Stomach (tissue), 9 donors: ENCODE results near the gene TNFAIP8L1. TPM values are rescaled to one million over a fixed set of nuclear protein-coding genes. Genes with fewer than 3 reads are reported as not detected.

Source experiments
- DNase-seq, 2 donors: peaks; one replicate each; pipeline versions ENCODE4 v3.0.0 to v3.0.0-alpha.2; 2013 to 2019
- H3K27ac ChIP-seq, 5 donors: fragments of 200-600 bp in 4 of 5; sonication (generic) in 4 of 5; one replicate each; pipeline ENCODE4 v1.5.1; 2013 to 2019; ENCODE audit warnings: mild to moderate bottlenecking in 1 of 5, moderate library complexity in 1 of 5
- H3K27me3 ChIP-seq, 3 donors: fragments of 200-600 bp; sonication (generic); one replicate each; pipeline ENCODE4 v1.5.1; 2017 to 2019; ENCODE audit warnings: mixed run types in 1 of 3
- H3K36me3 ChIP-seq, 4 donors: fragments of 200-600 bp; sonication (generic); 1 replicate in 3 of 4; 2 replicates in 1 of 4; pipeline ENCODE4 v1.5.1; 2016 to 2019
- H3K4me1 ChIP-seq, 4 donors: fragments of 200-600 bp; sonication (generic); one replicate each; pipeline ENCODE4 v1.5.1; 2016 to 2019
- H3K4me3 ChIP-seq, 4 donors: fragments of 200-600 bp; sonication (generic) in 3 of 4; one replicate each; pipeline ENCODE4 v1.5.1; 2016 to 2019; ENCODE audit warnings: mild to moderate bottlenecking in 1 of 4
- H3K9me3 ChIP-seq, 4 donors: fragments of 200-600 bp; sonication (generic); one replicate each; pipeline ENCODE4 v1.5.1; 2016 to 2019
- CTCF ChIP-seq, 7 experiments: fragments of 450-650 bp in 4 of 7; fragments of 200-600 bp in 3 of 7; sonication (generic) in 3 of 7; IDR thresholded peaks; one replicate each; pipeline ENCODE4 v1.5.1; 2016 to 2019; ENCODE audit warnings: antibody characterized with exemption in 7 of 7, control low read depth in 2 of 7, mild to moderate bottlenecking in 1 of 7
- EP300 ChIP-seq: sonication (generic); formaldehyde crosslinking; IDR thresholded peaks from one replicate; pipeline ENCODE4 v1.6.1; 2017; ENCODE audit warnings: antibody characterized with exemption
- POLR2A ChIP-seq, 4 donors: fragments of 450-650 bp; IDR thresholded peaks; one replicate each; pipeline ENCODE4 v1.6.1; 2016; ENCODE audit warnings: antibody characterized with exemption in 4 of 4, control low read depth in 2 of 4, mild to moderate bottlenecking in 1 of 4, moderate library complexity in 1 of 4
- POLR2AphosphoS5 ChIP-seq, 3 donors: sonication (generic); formaldehyde crosslinking; IDR thresholded peaks; one replicate each; pipeline ENCODE4 v1.6.1; 2016; ENCODE audit warnings: antibody characterized with exemption in 3 of 3
- WGBS, 5 donors: extraction: QIAGEN DNeasy Blood & Tissue Kit in 3 of 5; methylation state at CpG; one replicate each; pipeline versions ENCODE4 v1.1.5 to v1.1.7; 2013 to 2018; 5-methylcytosine and 5-hydroxymethylcytosine counted together
- intact Hi-C: fragments of 100-400 bp; cut with DNase I; formaldehyde crosslinking; loops from one replicate; pipeline ENCODE4 v1.15.1; 2023; ENCODE audit warnings: low total_unique reads
- polyA plus RNA-seq, 3 donors: library from polyadenylated mRNA; stranded (reverse); fragments of 200-250 nt; gene quantifications; one replicate each; pipeline ENCODE4 v1.2.3, GENCODE V29; 2013
- total RNA-seq, 5 donors: library from RNA; depleted of rRNA; stranded (reverse); fragments of >200 nt; gene quantifications; one replicate each; pipeline versions ENCODE4 v1.1.0 to v1.2.3, GENCODE V29; 2014 to 2016
- donor health status: healthy with polysubstance abuse.
- donor health status: Bipolar disorder and iron deficiency.
- donor health status: healthy.

The TNFAIP8L1 gene
- total and polyA plus RNA-seq, 8 donors: 5.3 to 43.4 (median 7.7) TPM

- peaks cover 84 to 100% (median 100%) of the 10 kb centered on the region in 4 donors for H3K36me3 ChIP-seq
- peaks cover 0 to 12% (median 6%) of the 10 kb centered on the region in 4 donors for H3K4me1 ChIP-seq
- H3K9me3 ChIP-seq: no peaks in the 10 kb centered on the region
- no peaks in the 10 kb centered on the region for H3K27me3 ChIP-seq
- intact Hi-C loops: no loop called here
- H3K27ac ChIP-seq: no peak overlapping the region
- no peak for TF ChIP-seq CTCF (IDR thresholded peaks at IDR 0.05)
- TF ChIP-seq EP300: no peak
- TF ChIP-seq POLR2AphosphoS5 (IDR thresholded peaks at IDR 0.05): no peak
- no peak for TF ChIP-seq POLR2A (IDR thresholded peaks at IDR 0.05)
- DNase-seq: no peak
- 82 to 91% (median 90%) methylated on average over 25 to 33 of the region's 33 CpGs for WGBS, 5 donors
- no peak overlapping the region for H3K4me3 ChIP-seq
Observed at GRCh38 chr19:4699826-4700692, 60.7 kb downstream of the TNFAIP8L1 start.

GRCh38 chr19:4700693-4700970 lies 61.3 kb downstream of the TNFAIP8L1 start:
- WGBS, 5 donors: 83 to 94% (median 92%) methylated on average over 11 of the region's 11 CpGs
- H3K4me1 ChIP-seq: peaks cover 4 to 13% (median 9%) of the 10 kb centered on the region in 4 donors
- no peak for DNase-seq
- H3K27ac ChIP-seq: no peak overlapping the region
- H3K27me3 ChIP-seq: no peaks in the 10 kb centered on the region
- TF ChIP-seq POLR2AphosphoS5 (IDR thresholded peaks at IDR 0.05): no peak
- no peak for TF ChIP-seq POLR2A (IDR thresholded peaks at IDR 0.05)
- TF ChIP-seq CTCF (IDR thresholded peaks at IDR 0.05): no peak
- TF ChIP-seq EP300: no peak
- H3K9me3 ChIP-seq: no peaks in the 10 kb centered on the region
- H3K36me3 ChIP-seq: peaks cover 78 to 100% (median 100%) of the 10 kb centered on the region in 4 donors
- intact Hi-C loops: no loop called here
- H3K4me3 ChIP-seq: no peak overlapping the region

GRCh38 chr19:4701557-4701956 lies 62.2 kb downstream of the TNFAIP8L1 start:
- no peak for DNase-seq
- H3K4me1 ChIP-seq: peaks cover 10 to 22% (median 16%) of the 10 kb centered on the region in 4 donors
- intact Hi-C loops: no loop called here
- H3K27me3 ChIP-seq: no peaks in the 10 kb centered on the region
- peaks cover 72 to 94% (median 94%) of the 10 kb centered on the region in 4 donors for H3K36me3 ChIP-seq
- TF ChIP-seq POLR2A (IDR thresholded peaks at IDR 0.05) (no peak), CTCF (IDR thresholded peaks at IDR 0.05) (no peak), EP300 (no peak), POLR2AphosphoS5 (IDR thresholded peaks at IDR 0.05) (no peak)
- H3K27ac ChIP-seq: no peak overlapping the region
- H3K9me3 ChIP-seq: no peaks in the 10 kb centered on the region
- WGBS, 5 donors: 65 to 85% (median 71%) methylated on average over 7 to 8 of the region's 8 CpGs
- no peak overlapping the region for H3K4me3 ChIP-seq

- WGBS, 5 donors: 87 to 91% (median 89%) methylated on average over 11 of the region's 11 CpGs
- peaks cover 60 to 91% (median 85%) of the 10 kb centered on the region in 4 donors for H3K36me3 ChIP-seq
Observed at GRCh38 chr19:4702764-4703163, 63.4 kb downstream of the TNFAIP8L1 start.

More at GRCh38 chr19:4702764-4703163, 63.4 kb downstream of the TNFAIP8L1 start:
- H3K4me1 ChIP-seq: peaks cover 22 to 30% (median 26%) of the 10 kb centered on the region in 4 donors
- no peak for DNase-seq
- no peak overlapping the region for H3K4me3 ChIP-seq
- no peaks in the 10 kb centered on the region for H3K9me3 ChIP-seq
- TF ChIP-seq CTCF (IDR thresholded peaks at IDR 0.05) (no peak), POLR2AphosphoS5 (IDR thresholded peaks at IDR 0.05) (no peak), POLR2A (IDR thresholded peaks at IDR 0.05) (no peak), EP300 (no peak)
- no peak overlapping the region for H3K27ac ChIP-seq
- intact Hi-C loops: no loop called here
- no peaks in the 10 kb centered on the region for H3K27me3 ChIP-seq
